Adipocyte (in vitro differentiated cells): ENCODE measurements around the gene LDLRAD3.

Experiments used
- DNase-seq: peaks from one replicate; pipeline ENCODE4 v3.0.0-alpha.2; 2015; ENCODE audit warnings: low read depth
- H3K27me3 ChIP-seq: replicated peaks from 2 replicates; pipeline ENCODE4 v1.7.0; 2013; ENCODE audit warnings: mild to moderate bottlenecking, low read length, moderate library complexity; ENCODE audit not compliant: control insufficient read depth, insufficient read depth
- H3K36me3 ChIP-seq: 2 replicates; pipeline ENCODE4 v1.7.0; 2013; ENCODE audit warnings: low read length, mild to moderate bottlenecking, moderate library complexity; ENCODE audit not compliant: control insufficient read depth, insufficient read depth, severe bottlenecking
- H3K4me1 ChIP-seq: 2 replicates; pipeline ENCODE4 v1.7.0; 2013; ENCODE audit warnings: mild to moderate bottlenecking, low read length, moderate library complexity; ENCODE audit not compliant: control insufficient read depth, insufficient read depth
- H3K4me3 ChIP-seq: 2 replicates; pipeline ENCODE4 v1.7.0; 2013; ENCODE audit warnings: mild to moderate bottlenecking, low read length, moderate library complexity
- H3K9ac ChIP-seq: 2 replicates; pipeline ENCODE4 v1.7.0; 2013; ENCODE audit warnings: mild to moderate bottlenecking, low read length, moderate library complexity
- H3K9me3 ChIP-seq: 2 replicates; pipeline ENCODE4 v1.7.0; 2013; ENCODE audit warnings: mild to moderate bottlenecking, low read length, moderate library complexity; ENCODE audit not compliant: control insufficient read depth

The LDLRAD3 gene

DNA sequence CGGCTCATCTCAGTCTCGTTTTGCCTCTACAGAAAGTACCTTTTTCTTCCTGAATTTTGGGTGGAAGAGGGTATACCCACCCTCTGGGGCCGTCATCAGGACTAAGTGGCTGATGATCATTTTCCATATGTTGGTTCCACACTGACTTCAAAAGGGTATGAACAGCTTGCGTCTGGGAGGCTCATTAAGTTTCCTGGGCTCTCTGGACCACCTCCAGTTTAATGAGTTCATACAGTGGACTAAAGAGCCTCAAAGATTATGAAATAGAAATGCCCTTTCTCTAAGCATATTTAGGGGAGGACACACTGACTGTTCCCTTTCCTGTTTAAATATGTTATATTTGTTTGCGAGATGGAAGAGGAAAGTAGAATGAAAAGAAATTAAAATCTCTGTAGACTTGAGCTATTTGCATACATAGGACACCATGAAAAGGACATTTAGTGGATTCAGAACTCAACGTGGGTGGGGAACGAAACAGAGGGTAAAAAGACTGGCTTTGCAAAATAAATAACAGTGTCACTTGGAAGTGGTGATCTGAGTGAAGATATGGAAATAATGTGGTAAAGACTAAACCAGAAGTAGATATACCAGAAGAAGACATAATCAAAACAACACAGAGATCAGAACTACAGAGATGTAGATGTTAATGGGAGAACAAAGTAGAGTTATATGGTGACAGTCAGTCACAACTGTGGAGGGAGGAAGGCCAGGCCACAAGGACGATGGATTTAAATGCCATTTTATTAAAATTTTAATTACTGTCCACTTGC lies 18.7 kb downstream of the LDLRAD3 start:
- Histone ChIP-seq H3K27me3 (no peaks in the 10 kb centered on the region), H3K4me3 (no peak overlapping the region), H3K4me1 (peaks cover 36% of the 10 kb centered on the region), H3K9ac (no peak overlapping the region), H3K36me3 (no peaks in the 10 kb centered on the region), H3K9me3 (no peaks in the 10 kb centered on the region)
- no peak for DNase-seq

DNA sequence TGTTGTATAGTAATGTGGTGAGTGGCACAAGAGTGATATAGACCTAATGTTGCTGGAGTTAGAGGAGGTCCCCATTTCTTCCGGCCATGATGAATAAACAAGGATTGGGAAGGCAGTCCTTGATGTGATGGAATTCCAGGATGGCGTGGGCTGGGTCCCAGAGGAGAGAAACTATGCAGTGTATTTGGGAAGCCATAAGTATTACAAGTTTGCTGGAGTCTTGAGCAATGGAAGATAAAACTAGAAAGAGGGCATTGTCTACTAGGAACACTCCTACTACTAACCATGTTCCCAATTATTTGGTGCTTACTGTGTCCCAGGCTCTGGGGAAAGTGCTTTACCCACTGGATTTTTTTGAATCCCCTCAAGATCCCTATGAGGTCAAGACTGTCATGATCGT lies 20.0 kb downstream of the LDLRAD3 start:
- H3K4me3 ChIP-seq = peak overlapping the region; percentile 4
- DNase-seq = no peak
- no peaks in the 10 kb centered on the region for H3K27me3 ChIP-seq
- no peak overlapping the region for H3K9ac ChIP-seq
- no peaks in the 10 kb centered on the region for H3K9me3 ChIP-seq
- no peaks in the 10 kb centered on the region for H3K36me3 ChIP-seq
- peaks cover 36% of the 10 kb centered on the region for H3K4me1 ChIP-seq

- H3K27me3 ChIP-seq = no peaks in the 10 kb centered on the region
- H3K4me1 ChIP-seq = peaks cover 36% of the 10 kb centered on the region
- no peaks in the 10 kb centered on the region for H3K36me3 ChIP-seq
- no peak overlapping the region for H3K4me3 ChIP-seq
- no peaks in the 10 kb centered on the region for H3K9me3 ChIP-seq
- DNase-seq = no peak
- no peak overlapping the region for H3K9ac ChIP-seq
Observed at GRCh38 chr11:35964841-35965240, 21.0 kb downstream of the LDLRAD3 start.

DNA sequence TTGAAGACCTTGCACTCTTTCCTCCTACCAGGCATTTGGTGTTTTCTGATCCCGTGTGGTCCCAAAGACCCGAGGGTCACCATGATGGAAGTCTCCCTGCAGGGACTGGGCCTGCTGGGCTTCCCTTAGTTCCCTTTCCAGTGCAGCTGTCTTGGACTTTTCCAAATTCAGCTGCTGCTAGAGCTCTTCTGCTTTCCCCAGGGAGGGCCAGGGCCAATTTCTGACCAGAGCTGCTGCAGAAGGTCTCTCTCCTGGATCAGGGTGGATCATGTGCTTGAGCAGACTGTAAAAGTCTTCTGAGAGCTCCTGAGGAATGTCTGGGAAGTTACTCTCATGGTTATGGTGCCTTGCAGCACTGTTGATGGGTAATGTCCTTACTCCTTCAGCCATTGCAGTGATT lies 23.2 kb downstream of the LDLRAD3 start:
- H3K9me3 ChIP-seq = no peaks in the 10 kb centered on the region
- no peaks in the 10 kb centered on the region for H3K36me3 ChIP-seq
- H3K9ac ChIP-seq = no peak overlapping the region
- no peaks in the 10 kb centered on the region for H3K27me3 ChIP-seq
- DNase-seq = no peak
- peaks cover 35% of the 10 kb centered on the region for H3K4me1 ChIP-seq
- H3K4me3 ChIP-seq = no peak overlapping the region

GRCh38 chr11:35968386-35969088 lies 24.7 kb downstream of the LDLRAD3 start:
- Histone ChIP-seq H3K27me3 (no peaks in the 10 kb centered on the region), H3K4me3 (no peak overlapping the region), H3K9me3 (no peaks in the 10 kb centered on the region), H3K4me1 (peaks cover 21% of the 10 kb centered on the region), H3K9ac (no peak overlapping the region), H3K36me3 (no peaks in the 10 kb centered on the region)
- DNase-seq = no peak

- no peak overlapping the region for H3K4me3 ChIP-seq
- H3K27me3 ChIP-seq = no peaks in the 10 kb centered on the region
- peaks cover 6% of the 10 kb centered on the region for H3K9me3 ChIP-seq
- DNase-seq = no peak
- no peak overlapping the region for H3K9ac ChIP-seq
- no peaks in the 10 kb centered on the region for H3K36me3 ChIP-seq
- peaks cover 13% of the 10 kb centered on the region for H3K4me1 ChIP-seq
Observed at GRCh38 chr11:35969089-35970042, 25.5 kb downstream of the LDLRAD3 start.

- H3K4me3 ChIP-seq = no peak overlapping the region
- peaks cover 9% of the 10 kb centered on the region for H3K9me3 ChIP-seq
- DNase-seq = no peak
- peaks cover 9% of the 10 kb centered on the region for H3K4me1 ChIP-seq
- no peak overlapping the region for H3K9ac ChIP-seq
- no peaks in the 10 kb centered on the region for H3K27me3 ChIP-seq
- H3K36me3 ChIP-seq = no peaks in the 10 kb centered on the region
Observed at GRCh38 chr11:35970445-35970844, 26.6 kb downstream of the LDLRAD3 start.

DNA sequence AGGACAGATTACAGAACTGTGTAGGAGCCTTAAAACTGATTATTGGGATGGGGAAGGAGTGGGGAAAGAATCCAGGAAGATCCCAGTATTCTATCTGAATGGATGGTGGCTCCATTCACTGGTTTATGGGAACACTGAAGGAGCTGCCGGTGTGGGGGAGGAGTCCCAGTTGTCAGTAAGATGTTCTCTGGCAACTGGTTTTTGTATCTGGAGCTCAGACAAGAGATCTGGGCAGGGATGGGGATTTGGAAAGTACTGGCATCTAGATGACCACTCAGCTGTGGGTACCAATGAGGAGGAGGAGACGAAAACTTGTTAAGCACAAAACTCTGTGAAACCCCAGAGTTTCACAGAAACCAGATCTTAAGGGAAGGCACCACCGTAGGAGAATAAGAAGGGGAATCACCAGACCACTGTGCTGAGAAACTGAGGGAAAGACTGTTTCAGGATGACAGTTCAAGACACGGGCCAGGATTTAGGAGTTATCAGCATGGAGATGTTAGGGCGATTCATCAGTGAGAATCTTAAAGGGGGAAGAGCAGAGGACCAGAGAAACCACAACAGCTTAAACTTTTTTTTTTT lies 28.1 kb downstream of the LDLRAD3 start:
- Histone ChIP-seq H3K36me3 (no peaks in the 10 kb centered on the region), H3K4me3 (no peak overlapping the region), H3K9me3 (peaks cover 9% of the 10 kb centered on the region), H3K4me1 (peaks cover under 1% of the 10 kb centered on the region), H3K9ac (no peak overlapping the region), H3K27me3 (no peaks in the 10 kb centered on the region)
- DNase-seq = no peak

DNA sequence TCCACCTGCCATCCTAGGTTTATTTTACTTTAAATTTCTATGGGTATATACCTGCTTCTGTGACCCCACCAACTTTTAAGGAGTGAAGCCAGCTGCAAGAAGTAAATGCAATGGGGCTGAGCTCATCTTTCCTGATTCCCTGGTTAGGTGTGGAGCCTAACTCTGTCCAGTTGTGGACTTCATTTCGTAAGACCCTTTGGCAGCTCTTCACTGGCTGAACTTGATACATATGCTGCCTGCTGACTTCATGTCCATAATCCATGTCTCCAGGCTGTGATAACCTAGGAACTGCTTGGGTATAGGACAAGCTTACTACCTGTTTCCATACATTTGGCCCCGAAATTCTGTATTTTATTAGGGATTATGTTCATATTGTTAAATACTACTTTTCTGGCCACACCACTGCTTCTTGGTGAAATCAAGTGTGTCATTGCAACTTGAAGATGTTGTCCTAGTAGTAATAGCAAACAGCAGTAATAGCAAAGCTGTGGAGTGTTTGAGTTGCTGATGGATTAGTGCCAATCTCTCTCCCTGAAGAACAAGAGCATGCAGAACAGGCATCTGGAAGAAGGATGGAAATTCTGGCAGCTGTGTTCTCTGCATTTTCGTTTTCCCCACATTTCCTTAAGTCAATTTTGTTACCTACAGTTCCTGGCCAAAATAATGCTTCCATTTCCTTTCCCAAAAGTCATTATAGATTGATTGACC lies 31.2 kb downstream of the LDLRAD3 start:
- Histone ChIP-seq H3K4me1 (no peaks in the 10 kb centered on the region), H3K36me3 (peaks cover 5% of the 10 kb centered on the region), H3K9ac (no peak overlapping the region), H3K27me3 (no peaks in the 10 kb centered on the region), H3K4me3 (no peak overlapping the region), H3K9me3 (peaks cover 9% of the 10 kb centered on the region)
- peak; percentile 34 for DNase-seq

DNA sequence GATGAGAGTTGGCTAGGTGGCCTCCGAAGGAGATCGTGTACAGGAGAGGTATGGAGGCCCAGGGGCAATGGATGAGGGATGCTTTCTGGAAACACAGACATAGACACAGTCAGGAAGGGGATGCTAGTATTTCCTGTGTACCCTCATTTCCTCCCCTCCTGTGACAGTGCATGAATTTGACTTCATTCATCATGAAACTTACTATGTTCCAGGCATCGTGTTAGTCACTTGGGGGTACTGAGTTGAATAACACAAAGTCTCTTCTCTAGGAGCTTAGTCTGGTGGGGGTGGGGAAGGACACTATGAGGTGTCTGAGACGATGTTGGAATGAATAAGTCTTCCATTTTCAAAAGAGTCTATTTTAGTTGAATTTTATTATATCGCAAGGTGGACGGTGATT lies 32.6 kb downstream of the LDLRAD3 start:
- peaks cover 9% of the 10 kb centered on the region for H3K9me3 ChIP-seq
- no peak overlapping the region for H3K4me3 ChIP-seq
- H3K9ac ChIP-seq = no peak overlapping the region
- H3K27me3 ChIP-seq = no peaks in the 10 kb centered on the region
- H3K4me1 ChIP-seq = no peaks in the 10 kb centered on the region
- no peak for DNase-seq
- peaks cover 5% of the 10 kb centered on the region for H3K36me3 ChIP-seq
